Epithelial cell of proximal tubule (primary cell): ENCODE measurements around the gene SH3D19. TPM values are rescaled to one million over a fixed set of nuclear protein-coding genes. Genes with fewer than 3 reads are reported as not detected.
"Not testable (repeated sequence)": the region's sequence is repeated elsewhere in the genome, so short reads cannot be mapped to it uniquely, and the experiment has no call there.

Source experiments
- DNase-seq: peaks from one replicate; pipeline ENCODE4 v3.0.0-alpha.2; 2011; ENCODE audit warnings: low read depth
- H3K4me3 ChIP-seq: 2 replicates; pipeline ENCODE4 v1.5.1; 2011; ENCODE audit warnings: low read depth, mild to moderate bottlenecking, low read length
- CTCF ChIP-seq: conservative IDR thresholded peaks from 2 replicates; pipeline ENCODE4 v1.5.1; 2012; ENCODE audit warnings: low read depth, mild to moderate bottlenecking, low read length
- total RNA-seq: library from RNA; depleted of rRNA; stranded (reverse); fragments of >200 nt; gene quantifications from 2 replicates; pipeline ENCODE4 v1.2.3, GENCODE V29; 2015

SH3D19 gene
- total RNA-seq, 1 donor from 2014 or later, result 14.8 TPM

- TF ChIP-seq CTCF, result no peak
- no peak for DNase-seq
- H3K4me3 ChIP-seq, result no peak overlapping the region
Measured at GRCh38 chr4:151095142-151095541, 230.3 kb downstream of the SH3D19 start.

GRCh38 chr4:151094290-151094751, 231.1 kb downstream of the SH3D19 start:
- no peak for TF ChIP-seq CTCF
- DNase-seq, result no peak
- H3K4me3 ChIP-seq, result no peak overlapping the region

- H3K4me3 ChIP-seq, result no peak overlapping the region
- no peak for DNase-seq
- TF ChIP-seq CTCF, result no peak
Measured at GRCh38 chr4:151093203-151093602, 232.2 kb downstream of the SH3D19 start.

- DNase-seq, result no peak
- no peak overlapping the region for H3K4me3 ChIP-seq
- TF ChIP-seq CTCF, result no peak
Measured at GRCh38 chr4:151092488-151092887, 232.9 kb downstream of the SH3D19 start.

- no peak overlapping the region for H3K4me3 ChIP-seq
- no peak for TF ChIP-seq CTCF
- no peak for DNase-seq
Measured at GRCh38 chr4:151091047-151091446, 234.4 kb downstream of the SH3D19 start.

GRCh38 chr4:151087467-151087866, 237.9 kb downstream of the SH3D19 start:
- H3K4me3 ChIP-seq, result no peak overlapping the region
- no peak for DNase-seq
- no peak for TF ChIP-seq CTCF

- H3K4me3 ChIP-seq, DNase-seq: not testable (repeated sequence)
Measured at GRCh38 chr4:151077978-151078377, 247.4 kb downstream of the SH3D19 start.

- H3K4me3 ChIP-seq, result no peak overlapping the region
- DNase-seq, result no peak
- no peak for TF ChIP-seq CTCF
Measured at GRCh38 chr4:151074416-151074916, 250.9 kb downstream of the SH3D19 start.
